Naive thymus-derived CD4-positive, alpha-beta T cell (primary cell): Measurements from ENCODE around the gene TNFSF4. TPM values are rescaled to one million over a fixed set of nuclear protein-coding genes. Genes with fewer than 3 reads are reported as not detected.

Experiments used
- ATAC-seq: fragments of 150-1000 bp; cut with Tn5 transposase; 2 replicates; pipeline ENCODE4 v1.10.0; 2021; ENCODE audit warnings: mild to moderate bottlenecking, moderate library complexity
- CTCF ChIA-PET: fragments of 350-600 bp; sonication (Branson Sonifier 250); formaldehyde crosslinking; loops from one replicate; lab custom pipeline; 2021; ENCODE audit warnings: antibody characterized with exemption; lab: Charles Lee
- POLR2A ChIA-PET: fragments of 350-600 bp; sonication (Branson Sonifier 250); formaldehyde crosslinking; loops from one replicate; lab custom pipeline; 2021; ENCODE audit warnings: antibody characterized with exemption, inconsistent platforms; lab: Charles Lee
- DNase-seq, 9 donors: peaks; one replicate each; pipeline versions ENCODE4 v3.0.0 to v3.0.0-alpha.2; 2020 to 2022; ENCODE audit warnings: mixed read lengths in 1 of 9
- H3K27ac ChIP-seq: one replicate; pipeline ENCODE4 v1.7.0; 2013; ENCODE audit warnings: mild to moderate bottlenecking, low read depth, low read length, moderate library complexity
- H3K27me3 ChIP-seq, 2 donors: one replicate each; pipeline ENCODE4 v1.7.0; 2013; ENCODE audit warnings: low read length in 2 of 2, mild to moderate bottlenecking in 2 of 2, moderate library complexity in 2 of 2; ENCODE audit not compliant: control insufficient read depth in 2 of 2, insufficient read depth in 2 of 2
- H3K36me3 ChIP-seq, 3 experiments: 1 replicate in 2 of 3; 2 replicates in 1 of 3; pipeline ENCODE4 v1.7.0; 2013; ENCODE audit warnings: low read length in 3 of 3, mild to moderate bottlenecking in 3 of 3, moderate library complexity in 1 of 3; ENCODE audit not compliant: insufficient read depth in 3 of 3, control insufficient read depth in 2 of 3
- H3K4me1 ChIP-seq, 2 donors: one replicate each; pipeline ENCODE4 v1.7.0; 2013; ENCODE audit warnings: low read length in 2 of 2, mild to moderate bottlenecking in 2 of 2, moderate library complexity in 1 of 2; ENCODE audit not compliant: control insufficient read depth in 2 of 2, insufficient read depth in 2 of 2
- H3K4me3 ChIP-seq: 2 replicates; pipeline ENCODE4 v1.7.0; 2013; ENCODE audit warnings: mild to moderate bottlenecking, low read length
- H3K9me3 ChIP-seq, 3 experiments: 1 replicate in 2 of 3; 2 replicates in 1 of 3; pipeline ENCODE4 v1.7.0; 2013; ENCODE audit warnings: low read length in 3 of 3; ENCODE audit not compliant: control insufficient read depth in 2 of 3
- H3K27ac Mint-ChIP-seq, 9 donors: one replicate each; pipeline ENCODE4 v1.8.0; 2020 to 2022; ENCODE audit warnings: mixed read lengths in 9 of 9, mild to moderate bottlenecking in 8 of 9, moderate library complexity in 5 of 9, inconsistent platforms in 2 of 9
- H3K27me3 Mint-ChIP-seq, 5 donors: one replicate each; pipeline ENCODE4 v1.8.0; 2021 to 2022; ENCODE audit warnings: mixed read lengths in 5 of 5, mild to moderate bottlenecking in 1 of 5
- H3K36me3 Mint-ChIP-seq, 5 donors: one replicate each; pipeline ENCODE4 v1.8.0; 2020 to 2022; ENCODE audit warnings: mixed read lengths in 5 of 5, mild to moderate bottlenecking in 3 of 5, inconsistent platforms in 1 of 5
- H3K4me1 Mint-ChIP-seq, 7 donors: one replicate each; pipeline ENCODE4 v1.8.0; 2020 to 2022; ENCODE audit warnings: mixed read lengths in 7 of 7, mild to moderate bottlenecking in 3 of 7, inconsistent platforms in 1 of 7
- H3K4me3 Mint-ChIP-seq, 10 donors: one replicate each; pipeline ENCODE4 v1.8.0; 2020 to 2022; ENCODE audit warnings: mild to moderate bottlenecking in 10 of 10, mixed read lengths in 10 of 10, moderate library complexity in 6 of 10, inconsistent platforms in 2 of 10
- H3K9me3 Mint-ChIP-seq, 11 donors: one replicate each; pipeline ENCODE4 v1.8.0; 2020 to 2022; ENCODE audit warnings: mixed read lengths in 11 of 11, mild to moderate bottlenecking in 4 of 11, inconsistent platforms in 1 of 11, moderate library complexity in 1 of 11
- intact Hi-C, 2 donors: fragments of 100-400 bp; cut with micrococcal nuclease; formaldehyde crosslinking; loops; one replicate each; pipeline ENCODE4 v1.15.1; 2023
- polyA plus RNA-seq, 2 donors: library from polyadenylated mRNA; unstranded; fragments of 300-500 nt; fragmentation: Illumina TruSeq; gene quantifications; one replicate each; pipeline ENCODE4 v1.2.3, GENCODE V29; 2021
- total RNA-seq, 6 experiments: library from RNA in 5 of 6; stranded (reverse) in 5 of 6; gene quantifications; 1 replicate in 5 of 6; 2 replicates in 1 of 6; pipeline ENCODE4 v1.2.3 and lab custom pipeline; 2021 to 2026

Gene TNFSF4
- total and polyA plus RNA-seq, 7 experiments from 2014 or later, result 0.08 to 2.3 (median 1.7) TPM

DNA sequence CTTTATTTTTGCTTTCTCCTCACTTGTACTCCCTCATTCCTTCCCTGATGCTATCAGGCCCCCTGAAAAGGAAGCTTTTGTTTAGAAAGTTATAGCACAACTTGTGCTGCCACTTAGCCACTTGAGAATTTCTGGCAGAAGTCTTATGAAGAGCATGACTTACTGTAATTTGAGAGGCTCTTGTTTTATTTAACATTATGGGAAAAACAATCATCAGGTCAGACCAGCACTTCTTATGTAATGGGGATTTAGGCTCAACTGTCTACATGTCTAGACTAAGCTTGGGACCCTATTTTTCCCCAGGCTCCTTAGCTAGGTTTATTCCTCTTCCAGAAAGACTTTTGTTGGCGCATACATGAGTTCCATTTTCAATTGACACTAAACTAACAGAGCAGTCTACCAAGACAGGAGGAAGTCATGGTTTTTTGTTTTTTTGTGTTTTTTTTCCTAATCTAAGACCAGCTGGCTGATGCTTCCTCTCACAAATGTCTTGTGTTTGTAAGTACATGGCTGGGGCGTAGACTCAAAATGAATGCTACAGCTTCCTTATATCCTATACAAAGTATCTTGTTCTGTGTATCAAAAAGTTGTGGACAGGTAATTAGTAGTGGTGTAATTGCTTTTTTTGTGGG, 31.5 kb downstream of the TNFSF4 start:
- peaks cover 5 to 31% (median 16%) of the 10 kb centered on the region in 5 donors for H3K36me3 Mint-ChIP-seq
- Histone ChIP-seq H3K9me3 (peaks cover 0 to 16% (median 3%) of the 10 kb centered on the region in 3 experiments), H3K27ac (no peak overlapping the region), H3K27me3 (no peaks in the 10 kb centered on the region), H3K36me3 (no peaks in the 10 kb centered on the region), H3K4me1 (no peaks in the 10 kb centered on the region), H3K4me3 (no peak overlapping the region)
- peaks cover 0 to 6% (median 0%) of the 10 kb centered on the region in 7 donors for H3K4me1 Mint-ChIP-seq
- ChIA-PET POLR2A (no interaction called here), CTCF (no interaction called here)
- H3K9me3 Mint-ChIP-seq, result peaks cover 11 to 73% (median 30%) of the 10 kb centered on the region in 11 donors
- no peaks in the 10 kb centered on the region for H3K27me3 Mint-ChIP-seq
- intact Hi-C loops, result no loop called here
- H3K27ac Mint-ChIP-seq, result peak overlapping the region in 1 of 9 donors; percentile 33
- H3K4me3 Mint-ChIP-seq, result no peak overlapping the region
- DNase-seq (peak in 1 of 9 donors; percentile 2), ATAC-seq (no peak)

DNA sequence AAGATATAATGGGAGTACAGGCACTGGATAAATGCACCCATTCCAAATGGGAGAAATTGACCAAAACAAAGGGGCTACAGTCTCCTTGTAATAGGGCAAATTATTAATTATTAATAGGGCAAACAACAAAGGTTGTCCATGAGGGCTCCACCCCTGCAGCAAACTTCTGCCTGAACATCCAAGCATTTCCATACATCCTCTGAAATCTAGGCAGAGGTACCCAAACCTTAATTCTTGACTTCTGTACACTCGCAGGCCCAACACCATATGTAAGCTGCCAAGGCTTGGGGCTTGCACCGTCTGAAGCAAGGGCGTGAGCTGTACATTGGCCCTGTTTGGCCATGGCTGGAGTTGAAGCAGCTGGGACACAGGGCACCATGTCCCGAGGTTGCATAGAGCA, 33.7 kb downstream of the TNFSF4 start:
- H3K9me3 ChIP-seq, result peaks cover 0 to 16% (median 3%) of the 10 kb centered on the region in 3 experiments
- ChIA-PET CTCF (no interaction called here), POLR2A (no interaction called here)
- H3K27ac ChIP-seq, result no peak overlapping the region
- ATAC-seq, result no peak
- no peak overlapping the region for H3K27ac Mint-ChIP-seq
- no peaks in the 10 kb centered on the region for H3K4me1 ChIP-seq
- peaks cover 5 to 26% (median 12%) of the 10 kb centered on the region in 5 donors for H3K36me3 Mint-ChIP-seq
- H3K27me3 ChIP-seq, result no peaks in the 10 kb centered on the region
- no peak overlapping the region for H3K4me3 Mint-ChIP-seq
- no peaks in the 10 kb centered on the region for H3K27me3 Mint-ChIP-seq
- H3K36me3 ChIP-seq, result no peaks in the 10 kb centered on the region
- no peak for DNase-seq
- intact Hi-C loops, result no loop called here
- peaks cover 11 to 64% (median 30%) of the 10 kb centered on the region in 11 donors for H3K9me3 Mint-ChIP-seq
- H3K4me3 ChIP-seq, result no peak overlapping the region
- peaks cover 0 to 6% (median 0%) of the 10 kb centered on the region in 7 donors for H3K4me1 Mint-ChIP-seq

DNA sequence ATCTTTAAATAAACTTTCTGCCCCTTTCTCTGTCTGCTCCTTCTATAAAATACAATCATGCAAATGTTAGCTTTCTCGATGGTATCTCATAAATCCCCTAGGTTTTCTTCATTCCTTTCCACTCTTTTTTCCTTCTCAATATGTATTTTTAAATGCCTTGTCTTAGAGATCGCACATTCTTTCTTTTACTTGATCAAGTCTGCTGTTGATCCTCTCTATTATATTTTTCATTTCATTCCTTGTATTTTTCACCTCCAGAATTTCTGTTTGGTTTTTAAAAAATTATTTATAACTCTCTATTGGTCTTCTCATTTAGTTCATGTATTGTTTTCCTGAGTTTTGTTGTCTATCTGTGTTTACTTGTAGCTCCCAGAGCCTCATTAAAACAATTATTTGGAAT, 36.0 kb downstream of the TNFSF4 start:
- H3K4me3 ChIP-seq, result no peak overlapping the region
- POLR2A ChIA-PET, result no interaction called here

DNA sequence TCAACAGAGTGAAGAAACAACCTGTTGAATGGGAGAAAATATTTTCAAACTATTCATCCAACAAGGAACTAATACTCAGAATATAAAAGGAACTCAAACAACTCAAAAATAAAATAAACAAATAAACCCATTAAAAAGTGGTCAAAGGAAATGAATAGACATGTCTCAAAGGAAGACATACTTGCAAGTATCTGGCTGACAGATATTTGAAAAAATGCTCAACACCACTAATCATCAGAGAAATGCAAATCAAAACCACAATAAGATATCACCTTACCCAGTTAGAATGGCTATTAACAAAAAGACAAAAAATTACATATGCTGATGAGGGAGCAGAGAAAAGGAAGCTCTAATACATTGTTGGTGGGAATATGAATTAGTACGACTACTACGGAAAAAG, 38.2 kb downstream of the TNFSF4 start:
- Mint-ChIP-seq H3K27ac (no peak overlapping the region), H3K4me1 (no peaks in the 10 kb centered on the region), H3K4me3 (no peak overlapping the region), H3K9me3 (peaks cover 7 to 38% (median 19%) of the 10 kb centered on the region in 11 donors), H3K27me3 (peaks cover 0 to 3% (median 0%) of the 10 kb centered on the region in 5 donors), H3K36me3 (peaks cover 2 to 12% (median 7%) of the 10 kb centered on the region in 5 donors)
- no peaks in the 10 kb centered on the region for H3K4me1 ChIP-seq
- ChIA-PET POLR2A (no interaction called here), CTCF (no interaction called here)
- H3K9me3 ChIP-seq, result peaks cover 0 to 16% (median 3%) of the 10 kb centered on the region in 3 experiments
- no peak overlapping the region for H3K4me3 ChIP-seq
- DNase-seq (no peak), ATAC-seq (no peak)
- intact Hi-C loops, result no loop called here
- no peaks in the 10 kb centered on the region for H3K27me3 ChIP-seq
- no peaks in the 10 kb centered on the region for H3K36me3 ChIP-seq
- no peak overlapping the region for H3K27ac ChIP-seq

More for the DNA sequence above, 36.0 kb downstream of the TNFSF4 start:
- ATAC-seq (no peak), DNase-seq (no peak)
- peaks cover 0 to 3% (median 0%) of the 10 kb centered on the region in 5 donors for H3K27me3 Mint-ChIP-seq
- no peak overlapping the region for H3K27ac ChIP-seq
- H3K36me3 Mint-ChIP-seq, result peaks cover 5 to 21% (median 12%) of the 10 kb centered on the region in 5 donors
- intact Hi-C loops, result no loop called here
- no peaks in the 10 kb centered on the region for H3K4me1 ChIP-seq
- H3K27me3 ChIP-seq, result no peaks in the 10 kb centered on the region
- H3K9me3 Mint-ChIP-seq, result peaks cover 11 to 54% (median 30%) of the 10 kb centered on the region in 11 donors
- no peak overlapping the region for H3K27ac Mint-ChIP-seq
- no peaks in the 10 kb centered on the region for H3K36me3 ChIP-seq
- peaks cover 0 to 6% (median 0%) of the 10 kb centered on the region in 7 donors for H3K4me1 Mint-ChIP-seq
- peaks cover 0 to 16% (median 3%) of the 10 kb centered on the region in 3 experiments for H3K9me3 ChIP-seq
- H3K4me3 Mint-ChIP-seq, result no peak overlapping the region
- CTCF ChIA-PET, result no interaction called here

DNA sequence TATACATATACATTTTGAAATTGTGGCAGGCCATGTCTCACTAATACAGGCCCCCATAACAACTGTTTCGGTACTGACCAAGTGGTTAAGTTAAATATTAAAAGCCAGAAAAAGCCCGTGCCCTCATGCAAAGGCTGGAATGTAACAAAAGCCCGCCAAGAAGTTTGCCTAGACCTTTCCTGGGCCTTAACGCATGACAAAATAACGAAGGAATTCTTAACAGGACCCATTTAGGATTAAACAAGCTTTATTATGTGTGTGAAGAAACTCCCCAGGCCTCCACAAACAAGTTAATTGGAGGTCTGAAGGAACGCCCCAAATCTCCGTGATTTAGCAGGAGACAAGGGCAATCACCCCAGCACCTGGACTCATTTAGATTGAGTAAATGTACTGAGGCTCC, 42.4 kb downstream of the TNFSF4 start:
- ChIA-PET CTCF (no interaction called here), POLR2A (no interaction called here)
- Histone ChIP-seq H3K27me3 (no peaks in the 10 kb centered on the region), H3K36me3 (no peaks in the 10 kb centered on the region), H3K27ac (no peak overlapping the region), H3K9me3 (no peaks in the 10 kb centered on the region), H3K4me3 (no peak overlapping the region), H3K4me1 (no peaks in the 10 kb centered on the region)
- H3K9me3 Mint-ChIP-seq, result peaks cover 0 to 4% (median 2%) of the 10 kb centered on the region in 11 donors
- peaks cover 0 to 4% (median 0%) of the 10 kb centered on the region in 7 donors for H3K4me1 Mint-ChIP-seq
- DNase-seq, result no peak
- no peak overlapping the region for H3K27ac Mint-ChIP-seq
- no peaks in the 10 kb centered on the region for H3K36me3 Mint-ChIP-seq
- H3K4me3 Mint-ChIP-seq, result no peak overlapping the region
- intact Hi-C loops, result no loop called here
- no peak for ATAC-seq
- H3K27me3 Mint-ChIP-seq, result peaks cover 0 to 3% (median 0%) of the 10 kb centered on the region in 5 donors

DNA sequence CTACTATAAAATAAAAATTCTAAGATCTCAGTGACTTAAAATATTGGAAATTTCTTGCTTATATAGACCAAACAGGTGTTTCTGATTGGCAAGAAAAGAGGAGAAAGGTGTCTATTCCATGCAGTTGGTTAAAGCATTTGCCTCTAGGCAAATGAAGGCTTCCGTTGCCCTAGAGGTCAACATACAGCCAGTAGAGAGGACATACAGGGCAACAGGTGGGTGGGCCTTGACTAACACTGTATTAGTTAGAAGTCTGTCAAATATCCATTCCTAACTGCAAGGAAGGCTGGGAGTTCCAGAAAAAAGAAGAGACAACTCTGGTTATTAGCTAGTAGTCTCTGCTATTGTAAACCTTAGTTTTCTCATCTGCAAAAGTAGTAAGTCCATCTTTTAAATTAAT, 43.0 kb downstream of the TNFSF4 start:
- Mint-ChIP-seq H3K4me1 (peaks cover 0 to 4% (median 0%) of the 10 kb centered on the region in 7 donors), H3K27me3 (peaks cover 0 to 3% (median 0%) of the 10 kb centered on the region in 5 donors), H3K9me3 (peaks cover 0 to 2% (median 0%) of the 10 kb centered on the region in 11 donors), H3K27ac (no peak overlapping the region), H3K4me3 (no peak overlapping the region), H3K36me3 (no peaks in the 10 kb centered on the region)
- Histone ChIP-seq H3K4me1 (no peaks in the 10 kb centered on the region), H3K4me3 (no peak overlapping the region), H3K36me3 (no peaks in the 10 kb centered on the region), H3K9me3 (no peaks in the 10 kb centered on the region), H3K27me3 (no peaks in the 10 kb centered on the region), H3K27ac (no peak overlapping the region)
- DNase-seq (no peak), ATAC-seq (no peak)
- ChIA-PET POLR2A (no interaction called here), CTCF (no interaction called here)
- intact Hi-C loops, result no loop called here

DNA sequence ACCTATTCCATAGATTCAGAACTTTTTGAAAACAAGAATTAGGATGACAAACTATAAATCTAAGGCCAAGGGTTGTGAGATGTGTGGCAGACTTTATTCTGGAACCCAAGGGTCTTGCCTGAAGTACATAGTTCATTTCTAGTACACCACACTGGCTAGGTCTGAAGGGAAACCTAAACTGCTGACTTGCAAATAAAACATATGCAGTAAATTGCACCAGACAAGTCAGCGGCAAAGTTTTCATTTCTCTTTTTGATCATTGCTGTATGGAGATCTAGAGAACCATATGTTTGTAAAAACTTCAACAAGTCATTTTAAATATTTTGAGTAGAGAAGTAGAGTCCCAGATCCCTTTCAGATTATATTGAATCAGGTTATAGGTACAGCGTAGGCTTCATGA, 43.9 kb downstream of the TNFSF4 start:
- Histone ChIP-seq H3K27me3 (no peaks in the 10 kb centered on the region), H3K9me3 (no peaks in the 10 kb centered on the region), H3K4me3 (no peak overlapping the region), H3K4me1 (no peaks in the 10 kb centered on the region), H3K36me3 (no peaks in the 10 kb centered on the region), H3K27ac (no peak overlapping the region)
- Mint-ChIP-seq H3K27ac (no peak overlapping the region), H3K9me3 (peaks cover 0 to 2% (median 0%) of the 10 kb centered on the region in 11 donors), H3K4me1 (peaks cover 0 to 4% (median 0%) of the 10 kb centered on the region in 7 donors), H3K36me3 (no peaks in the 10 kb centered on the region), H3K4me3 (no peak overlapping the region), H3K27me3 (peaks cover 0 to 3% (median 0%) of the 10 kb centered on the region in 5 donors)
- ATAC-seq (no peak), DNase-seq (no peak)
- ChIA-PET CTCF (no interaction called here), POLR2A (no interaction called here)
- intact Hi-C loops, result no loop called here
